Body of pancreas (tissue), 4 donors: ENCODE measurements around the gene RSPH9.

Source experiments
- CTCF ChIP-seq, 7 experiments: fragments of 450-650 bp in 4 of 7; fragments of 200-600 bp in 3 of 7; sonication (generic) in 3 of 7; IDR thresholded peaks; one replicate each; pipeline ENCODE4 v1.5.1; 2016 to 2019; ENCODE audit warnings: antibody characterized with exemption in 7 of 7
- POLR2A ChIP-seq, 3 donors: fragments of 450-650 bp; IDR thresholded peaks; one replicate each; pipeline ENCODE4 v1.6.1; 2016; ENCODE audit warnings: antibody characterized with exemption in 3 of 3, mild to moderate bottlenecking in 2 of 3

GRCh38 chr6:43695967-43696291 lies 51.1 kb downstream of the RSPH9 start:
- no peak for TF ChIP-seq CTCF (IDR thresholded peaks at IDR 0.05)
- no peak for TF ChIP-seq POLR2A (IDR thresholded peaks at IDR 0.05)
